ENCODE measurements around the gene SLC25A48.
A peak's percentile ranks its signal among the peaks of the same experiment; 100 is the strongest.
"Not testable (repeated sequence)": the region's sequence is repeated elsewhere in the genome, so short reads cannot be mapped to it uniquely, and the experiment has no call there.

SLC25A48 gene

GRCh38 chr5:135833961-135834638 lies 363 bp upstream of the SLC25A48 start:
- Mint-ChIP-seq H3K4me3 (peak overlapping the region; percentile 15 to 36), H3K27ac (no peak overlapping the region), H3K27me3 (peaks cover 59 to 67% of the 10 kb centered on the region in 2 donors), H3K36me3 (peaks cover 0 to 4% of the 10 kb centered on the region in 2 donors), H3K9me3 (peaks cover 14 to 17% of the 10 kb centered on the region in 2 donors), H3K4me1 (peaks cover 6 to 19% of the 10 kb centered on the region in 2 donors)
- no peak for DNase-seq
- ATAC-seq (replicated peaks) = peak; percentile 24

- Mint-ChIP-seq H3K27ac (no peak overlapping the region), H3K4me3 (no peak overlapping the region), H3K9me3 (peaks cover 16 to 20% of the 10 kb centered on the region in 2 donors), H3K36me3 (peaks cover 0 to 4% of the 10 kb centered on the region in 2 donors), H3K4me1 (peaks cover 6 to 19% of the 10 kb centered on the region in 2 donors), H3K27me3 (peaks cover 46 to 54% of the 10 kb centered on the region in 2 donors)
- ATAC-seq (replicated peaks) (no peak), DNase-seq (no peak)
Observed at GRCh38 chr5:135835766-135836165, 1.3 kb downstream of the SLC25A48 start.

DNA sequence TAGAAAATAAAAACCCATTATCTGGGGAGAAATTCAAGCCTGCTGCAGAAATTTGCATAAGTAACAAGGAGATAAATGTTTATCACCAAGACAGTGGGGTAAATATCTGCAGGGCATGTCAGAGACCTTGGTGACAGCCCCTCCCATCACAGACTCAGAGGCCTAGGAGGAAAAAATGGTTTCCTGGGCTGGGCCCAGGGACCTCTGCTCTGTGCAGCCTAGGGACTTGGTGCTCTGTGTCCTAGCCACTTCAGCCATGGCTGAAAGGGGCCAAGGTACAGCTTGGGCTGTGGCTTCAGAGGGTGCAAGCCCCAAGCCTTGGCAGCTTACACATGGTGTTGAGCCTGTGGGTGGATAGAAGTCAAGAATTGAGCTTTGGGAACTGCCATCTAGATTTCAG lies 3.9 kb downstream of the SLC25A48 start:
- H3K27me3 Mint-ChIP-seq = peaks cover 19 to 37% of the 10 kb centered on the region in 2 donors

GRCh38 chr5:135839566-135839965 lies 5.1 kb downstream of the SLC25A48 start:
- Mint-ChIP-seq H3K36me3 (peaks cover 0 to 4% of the 10 kb centered on the region in 2 donors), H3K4me3 (no peak overlapping the region), H3K4me1 (peaks cover 0 to 10% of the 10 kb centered on the region in 2 donors), H3K27me3 (peaks cover 8 to 27% of the 10 kb centered on the region in 2 donors), H3K9me3 (peaks cover 16 to 20% of the 10 kb centered on the region in 2 donors), H3K27ac (no peak overlapping the region)
- no peak for DNase-seq
- ATAC-seq (replicated peaks) = no peak

More for the DNA sequence above, 3.9 kb downstream of the SLC25A48 start:
- H3K27ac Mint-ChIP-seq; H3K4me3 Mint-ChIP-seq; DNase-seq; H3K36me3 Mint-ChIP-seq; ATAC-seq (replicated peaks): not testable (repeated sequence)
- H3K4me1 Mint-ChIP-seq = peaks cover 6 to 19% of the 10 kb centered on the region in 2 donors
- H3K9me3 Mint-ChIP-seq = peaks cover 16 to 20% of the 10 kb centered on the region in 2 donors

DNA sequence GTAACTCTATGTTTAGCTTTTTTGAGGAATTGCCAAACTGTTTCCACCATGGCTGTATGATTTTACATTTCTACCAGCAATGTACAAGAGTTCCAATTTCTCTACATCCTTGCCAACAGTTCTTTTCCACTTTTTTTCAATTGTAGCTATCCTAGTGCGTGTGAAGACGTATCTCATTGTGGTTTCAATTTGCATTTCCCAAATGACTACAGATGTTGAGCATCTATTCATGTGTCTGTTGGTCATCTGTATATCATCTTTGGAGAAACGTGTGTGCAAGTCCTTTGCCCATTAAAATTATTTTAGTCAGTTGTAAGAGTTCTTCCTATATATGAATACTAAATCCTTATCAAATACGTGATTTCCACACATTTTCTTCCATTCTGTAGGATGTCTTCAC lies 6.5 kb downstream of the SLC25A48 start:
- H3K4me1 Mint-ChIP-seq = peaks cover 0 to 5% of the 10 kb centered on the region in 2 donors
- DNase-seq = no peak
- no peak overlapping the region for H3K27ac Mint-ChIP-seq
- no peak overlapping the region for H3K4me3 Mint-ChIP-seq
- peaks cover 0 to 24% of the 10 kb centered on the region in 2 donors for H3K27me3 Mint-ChIP-seq
- peaks cover 0 to 4% of the 10 kb centered on the region in 2 donors for H3K36me3 Mint-ChIP-seq
- peaks cover 16 to 20% of the 10 kb centered on the region in 2 donors for H3K9me3 Mint-ChIP-seq
- no peak for ATAC-seq (replicated peaks)

DNA sequence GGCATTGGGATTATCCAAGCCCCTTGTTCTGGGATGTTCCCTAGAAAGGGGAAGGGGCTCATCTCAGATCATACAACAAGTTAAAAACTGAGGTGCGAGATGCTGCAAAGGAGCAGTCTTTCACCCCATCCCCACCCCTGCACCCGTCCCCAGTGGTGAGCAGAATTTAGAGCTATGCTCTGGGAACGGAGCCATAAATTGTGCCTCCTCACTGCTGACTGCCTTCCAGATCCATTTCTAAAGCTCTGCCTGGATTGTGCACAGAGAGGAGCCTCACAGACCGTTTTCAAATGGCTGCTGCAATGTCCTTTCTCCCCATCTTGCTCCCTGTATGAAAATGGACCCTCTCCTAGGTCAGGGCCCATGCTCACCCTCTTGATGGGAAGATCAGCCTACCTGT lies 8.3 kb downstream of the SLC25A48 start:
- Mint-ChIP-seq H3K4me3 (no peak overlapping the region), H3K27me3 (peaks cover 0 to 12% of the 10 kb centered on the region in 2 donors), H3K4me1 (no peaks in the 10 kb centered on the region), H3K9me3 (peaks cover 10 to 14% of the 10 kb centered on the region in 2 donors), H3K27ac (no peak overlapping the region), H3K36me3 (peaks cover 0 to 3% of the 10 kb centered on the region in 2 donors)
- ATAC-seq (replicated peaks) = no peak
- DNase-seq = no peak

DNA sequence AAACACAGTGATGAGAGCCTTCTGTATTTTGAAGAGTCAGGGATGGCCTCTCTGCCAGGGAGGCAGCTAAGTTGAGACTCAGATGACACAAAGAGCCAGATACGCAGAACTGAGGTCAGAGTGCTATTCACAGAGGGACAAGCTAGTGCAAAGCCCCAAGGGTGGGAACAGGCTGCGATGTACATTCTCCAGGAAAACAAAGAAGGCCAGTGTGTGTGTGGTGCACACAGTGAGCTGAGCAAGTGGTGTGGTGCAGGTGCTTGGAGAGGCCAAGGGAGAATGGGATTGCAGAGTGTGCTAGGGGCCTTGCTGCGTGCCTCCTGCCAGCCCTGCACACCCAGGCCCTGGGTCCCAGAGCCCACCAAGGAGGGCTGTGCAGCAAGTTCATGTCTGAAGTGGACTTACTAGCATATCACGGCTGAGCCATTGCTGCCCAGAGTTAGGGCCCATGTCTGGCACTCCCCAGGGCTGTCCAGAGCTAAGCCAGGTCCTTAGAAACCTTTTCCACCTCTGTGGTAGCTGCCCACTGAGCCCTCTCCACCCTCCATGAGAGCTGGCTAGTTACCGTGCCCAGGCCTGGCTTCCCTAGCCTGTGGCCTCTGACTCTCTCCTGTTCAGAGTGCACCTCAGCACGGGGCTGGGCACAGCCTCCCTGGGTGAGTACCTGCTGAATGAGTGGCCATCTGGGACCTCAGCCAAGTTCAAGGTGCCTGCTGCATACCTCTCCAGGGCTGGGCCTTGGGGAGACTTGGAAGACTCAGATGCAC lies 9.3 kb downstream of the SLC25A48 start:
- peaks cover 0 to 11% of the 10 kb centered on the region in 2 donors for H3K27me3 Mint-ChIP-seq
- peaks cover 3 to 5% of the 10 kb centered on the region in 2 donors for H3K9me3 Mint-ChIP-seq
- no peak for ATAC-seq (replicated peaks)
- no peak for DNase-seq
- no peak overlapping the region for H3K4me3 Mint-ChIP-seq
- H3K36me3 Mint-ChIP-seq = no peaks in the 10 kb centered on the region
- no peaks in the 10 kb centered on the region for H3K4me1 Mint-ChIP-seq
- H3K27ac Mint-ChIP-seq = no peak overlapping the region

DNA sequence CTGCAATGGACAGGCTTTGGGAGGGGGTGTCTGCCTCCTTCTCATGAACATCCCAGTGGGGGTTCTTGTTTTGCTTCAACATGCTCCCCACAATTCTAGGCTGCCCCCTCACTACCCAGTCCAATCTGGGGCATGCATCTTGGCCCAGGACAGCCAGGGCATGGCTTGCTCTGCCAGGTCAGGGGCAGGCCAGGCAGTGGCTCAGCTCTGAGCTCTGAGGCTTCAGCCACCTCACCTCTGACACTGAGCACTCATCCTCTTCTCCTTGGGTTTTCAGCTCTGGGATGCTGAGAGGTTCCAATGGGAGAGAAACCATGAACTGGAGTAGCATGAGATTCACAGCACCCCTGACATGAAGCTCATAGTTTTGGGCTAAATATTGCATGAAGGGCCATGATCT lies 11.8 kb downstream of the SLC25A48 start:
- no peak for DNase-seq
- no peak for ATAC-seq (replicated peaks)
- Mint-ChIP-seq H3K27ac (no peak overlapping the region), H3K4me1 (no peaks in the 10 kb centered on the region), H3K4me3 (no peak overlapping the region), H3K9me3 (no peaks in the 10 kb centered on the region), H3K27me3 (peaks cover 0 to 11% of the 10 kb centered on the region in 2 donors), H3K36me3 (no peaks in the 10 kb centered on the region)

DNA sequence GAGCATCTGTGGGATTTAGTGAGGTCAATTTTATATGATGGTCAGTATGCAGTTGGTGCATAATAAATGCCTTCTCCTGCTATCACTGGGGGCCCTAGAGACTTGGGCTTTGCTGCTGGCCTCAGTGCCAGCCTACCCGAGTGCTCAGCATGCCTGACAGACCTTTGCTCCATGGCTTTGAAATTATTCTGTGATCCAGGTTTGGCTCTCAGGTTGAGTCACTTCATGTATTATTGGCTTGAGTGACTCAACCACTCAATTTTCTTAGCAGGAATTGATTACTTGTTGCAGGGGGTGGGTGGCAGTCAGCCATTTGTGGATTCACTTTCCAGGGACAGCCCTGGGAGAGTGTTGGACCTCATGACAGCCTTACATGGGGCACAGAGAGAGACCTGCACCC lies 13.5 kb downstream of the SLC25A48 start:
- Mint-ChIP-seq H3K4me3 (no peak overlapping the region), H3K9me3 (no peaks in the 10 kb centered on the region)
- no peak for DNase-seq

DNA sequence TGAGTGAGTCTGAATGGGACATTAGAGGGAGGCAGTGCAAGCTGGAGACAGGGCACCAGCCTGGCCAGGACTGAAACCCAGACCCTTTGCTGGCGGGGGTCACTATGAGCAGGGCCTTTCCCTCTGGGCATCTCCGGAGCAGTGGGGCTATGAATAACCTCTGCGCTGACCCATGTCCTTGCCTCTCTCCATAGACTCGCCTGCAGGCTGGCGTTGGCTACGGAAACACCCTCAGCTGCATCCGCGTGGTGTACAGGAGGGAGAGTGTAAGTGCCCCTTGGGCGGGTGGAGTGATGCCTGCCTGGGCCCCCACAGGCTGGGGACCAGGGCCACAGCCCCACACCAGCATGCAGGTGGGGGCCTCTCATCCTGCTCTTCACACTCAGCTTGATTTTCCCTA lies 15.8 kb downstream of the SLC25A48 start:
- no peak overlapping the region for H3K4me3 Mint-ChIP-seq
- H3K9me3 Mint-ChIP-seq = no peaks in the 10 kb centered on the region
- ATAC-seq (replicated peaks) (no peak), DNase-seq (no peak)
- no peak overlapping the region for H3K27ac Mint-ChIP-seq
- no peaks in the 10 kb centered on the region for H3K36me3 Mint-ChIP-seq
- H3K4me1 Mint-ChIP-seq = no peaks in the 10 kb centered on the region
- H3K27me3 Mint-ChIP-seq = no peaks in the 10 kb centered on the region

More for the DNA sequence above, 13.5 kb downstream of the SLC25A48 start:
- Mint-ChIP-seq H3K27me3 (peaks cover 0 to 5% of the 10 kb centered on the region in 2 donors), H3K4me1 (no peaks in the 10 kb centered on the region), H3K36me3 (no peaks in the 10 kb centered on the region), H3K27ac (no peak overlapping the region)
- ATAC-seq (replicated peaks) = no peak

- Mint-ChIP-seq H3K27ac (no peak overlapping the region), H3K4me3 (no peak overlapping the region), H3K36me3 (no peaks in the 10 kb centered on the region), H3K27me3 (peaks cover 0 to 2% of the 10 kb centered on the region in 2 donors), H3K9me3 (no peaks in the 10 kb centered on the region), H3K4me1 (no peaks in the 10 kb centered on the region)
- DNase-seq (no peak), ATAC-seq (replicated peaks) (no peak)
Observed at GRCh38 chr5:135850671-135851070, 16.2 kb downstream of the SLC25A48 start.

DNA sequence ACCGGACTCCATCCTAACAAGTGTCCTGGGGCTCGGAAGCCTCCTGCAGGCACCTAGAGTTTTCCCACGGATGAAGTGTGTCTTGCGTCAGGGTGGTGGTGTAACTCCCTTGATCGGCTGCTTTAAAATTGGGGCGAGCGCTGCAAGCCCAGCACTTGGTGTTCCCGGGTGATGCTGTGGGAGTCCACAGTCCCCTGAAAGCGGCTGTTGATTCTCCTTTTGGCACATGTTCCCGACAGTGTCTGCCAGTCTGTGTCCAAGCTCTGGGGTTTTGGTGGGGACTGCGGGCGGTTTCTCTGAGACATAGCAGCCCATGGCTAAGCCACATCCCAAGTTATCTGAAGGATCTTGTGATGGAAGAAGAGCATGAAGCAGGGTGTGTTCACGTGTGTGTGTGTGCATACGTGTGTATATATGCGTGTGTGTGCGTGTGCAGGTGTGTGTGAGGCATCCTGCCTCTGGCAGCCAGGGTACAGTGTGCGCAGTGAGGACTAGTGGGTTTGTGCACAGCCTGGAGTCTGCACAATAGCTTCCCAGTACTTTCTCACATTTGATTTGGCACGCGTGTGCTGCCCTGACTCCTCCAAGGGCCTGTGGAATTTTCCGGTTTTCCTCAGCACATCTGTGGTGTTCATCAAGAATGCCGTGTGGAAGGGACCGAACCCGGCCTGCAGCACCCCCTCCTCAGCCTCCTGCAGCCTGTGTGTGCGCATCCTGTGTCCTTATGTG lies 16.9 kb downstream of the SLC25A48 start:
- no peak for DNase-seq
- no peaks in the 10 kb centered on the region for H3K4me1 Mint-ChIP-seq
- no peaks in the 10 kb centered on the region for H3K9me3 Mint-ChIP-seq
- no peak for ATAC-seq (replicated peaks)
- no peak overlapping the region for H3K27ac Mint-ChIP-seq
- H3K27me3 Mint-ChIP-seq = peaks cover 0 to 9% of the 10 kb centered on the region in 2 donors
- H3K36me3 Mint-ChIP-seq = no peaks in the 10 kb centered on the region
- no peak overlapping the region for H3K4me3 Mint-ChIP-seq

GRCh38 chr5:135851915-135852845 lies 17.7 kb downstream of the SLC25A48 start:
- H3K4me1 Mint-ChIP-seq = no peaks in the 10 kb centered on the region
- no peak overlapping the region for H3K4me3 Mint-ChIP-seq
- no peak for DNase-seq
- H3K9me3 Mint-ChIP-seq = no peaks in the 10 kb centered on the region
- H3K27ac Mint-ChIP-seq = no peak overlapping the region
- H3K27me3 Mint-ChIP-seq = peaks cover 0 to 12% of the 10 kb centered on the region in 2 donors
- no peak for ATAC-seq (replicated peaks)
- no peaks in the 10 kb centered on the region for H3K36me3 Mint-ChIP-seq
